ENCODE data around the gene MLC1.

The MLC1 gene

GRCh38 chr22:50085211-50085972 is at the start of gene MLC1:
MLC1 (minus strand) TSS chr22:50085426; CDS start chr22:50084902, 524 bp downstream.
- DNase-seq (ENCODE audit: low read depth): no peak

- DNase-seq (ENCODE audit: low read depth): no peak
Measured at GRCh38 chr22:50134481-50134880, 49.3 kb upstream of the MLC1 start.

GRCh38 chr22:50131894-50132293 is 46.7 kb upstream of the MLC1 start:
- no peak for DNase-seq (ENCODE audit: low read depth)

- no peak for DNase-seq (ENCODE audit: low read depth)
Measured at GRCh38 chr22:50129121-50129736, 44.0 kb upstream of the MLC1 start.

- DNase-seq (ENCODE audit: low read depth): no peak
Measured at GRCh38 chr22:50125029-50125428, 39.8 kb upstream of the MLC1 start.

GRCh38 chr22:50123119-50123518 is 37.9 kb upstream of the MLC1 start:
- DNase-seq (ENCODE audit: low read depth): no peak

GRCh38 chr22:50121202-50121740 is 36.0 kb upstream of the MLC1 start:
- no peak for DNase-seq (ENCODE audit: low read depth)

GRCh38 chr22:50119768-50120251 is 34.6 kb upstream of the MLC1 start:
- DNase-seq (ENCODE audit: low read depth): no peak

GRCh38 chr22:50119169-50119767 is 34.0 kb upstream of the MLC1 start:
- no peak for DNase-seq (ENCODE audit: low read depth)

GRCh38 chr22:50118557-50119168 is 33.4 kb upstream of the MLC1 start:
- no peak for DNase-seq (ENCODE audit: low read depth)

- DNase-seq (ENCODE audit: low read depth): no peak
Measured at GRCh38 chr22:50118129-50118528, 32.9 kb upstream of the MLC1 start.

- no peak for DNase-seq (ENCODE audit: low read depth)
Measured at GRCh38 chr22:50117168-50117762, 32.0 kb upstream of the MLC1 start.

GRCh38 chr22:50115693-50116092 is 30.5 kb upstream of the MLC1 start:
- DNase-seq (ENCODE audit: low read depth): no peak

GRCh38 chr22:50114221-50115021 is 29.2 kb upstream of the MLC1 start:
- DNase-seq (ENCODE audit: low read depth): no peak

- no peak for DNase-seq (ENCODE audit: low read depth)
Measured at GRCh38 chr22:50112151-50113118, 27.2 kb upstream of the MLC1 start.

GRCh38 chr22:50111056-50111455 is 25.8 kb upstream of the MLC1 start:
- no peak for DNase-seq (ENCODE audit: low read depth)

- DNase-seq (ENCODE audit: low read depth): no peak
Measured at GRCh38 chr22:50107529-50107928, 22.3 kb upstream of the MLC1 start.

GRCh38 chr22:50105208-50106100 is 20.2 kb upstream of the MLC1 start:
- DNase-seq (ENCODE audit: low read depth): no peak

GRCh38 chr22:50104141-50104544 is 18.9 kb upstream of the MLC1 start:
- no peak for DNase-seq (ENCODE audit: low read depth)
